IMR-90 (cell line): ENCODE data around the gene PPP1R1A. TPM values are rescaled to one million over a fixed set of nuclear protein-coding genes. Genes with fewer than 3 reads are reported as not detected.

Experiments
- ATAC-seq: fragments of 200-7000 bp; cut with Tn5 transposase; 2 replicates; pipeline ENCODE4 v1.9.1; 2020; ENCODE audit warnings: low read depth, mild to moderate bottlenecking, moderate library complexity
- BruUV-seq: library from RNA; stranded (reverse); fragments of 400-500 nt; replicated peaks from 2 replicates; lab custom pipeline; 2021; lab: Mats Ljungman, UMichigan
- CTCF ChIA-PET: fragments of 300-600 bp; formaldehyde crosslinking; extraction: SDS; loops from one replicate; lab custom pipeline; 2021; ENCODE audit warnings: antibody characterized with exemption; lab: Yijun Ruan, JAX
- POLR2A ChIA-PET: fragments of 300-600 bp; sonication (Branson Sonifier 250); formaldehyde crosslinking; loops from one replicate; lab custom pipeline; 2022; ENCODE audit warnings: antibody characterized with exemption; ENCODE audit not compliant: unreplicated experiment; lab: Charles Lee
- DNase-seq: peaks from one replicate; pipeline ENCODE4 v3.0.0; 2013
- H2AFZ ChIP-seq: replicated peaks from 2 replicates; pipeline ENCODE3; 2013; ENCODE audit warnings: low read length, mild to moderate bottlenecking; ENCODE audit not compliant: poor library complexity
- H2AK5ac ChIP-seq: 2 replicates; pipeline ENCODE4 v1.6.1; 2013; ENCODE audit warnings: low read depth, low read length, inconsistent platforms
- H2AK9ac ChIP-seq: replicated peaks from 2 replicates; pipeline ENCODE3; 2013; ENCODE audit warnings: mild to moderate bottlenecking, low read depth, low read length, moderate library complexity; ENCODE audit not compliant: poor library complexity
- H2BK120ac ChIP-seq: 2 replicates; pipeline ENCODE4 v1.6.1; 2013; ENCODE audit warnings: low read depth, low read length, inconsistent platforms
- H2BK15ac ChIP-seq: 3 replicates; pipeline ENCODE4 v1.6.1; 2013; ENCODE audit warnings: low read depth, low read length, inconsistent platforms
- H2BK20ac ChIP-seq: 2 replicates; pipeline ENCODE4 v1.6.1; 2013; ENCODE audit warnings: low read depth, mild to moderate bottlenecking, inconsistent platforms, low read length, moderate library complexity
- H2BK5ac ChIP-seq: 2 replicates; pipeline ENCODE4 v1.6.1; 2013; ENCODE audit warnings: mild to moderate bottlenecking, low read depth, low read length, inconsistent platforms; ENCODE audit not compliant: poor library complexity, severe bottlenecking
- H3K14ac ChIP-seq: replicated peaks from 2 replicates; pipeline ENCODE4 v1.6.1; 2013; ENCODE audit warnings: low read depth, low read length, inconsistent platforms
- H3K18ac ChIP-seq: 2 replicates; pipeline ENCODE4 v1.6.1; 2013; ENCODE audit warnings: low read depth, low read length, control low read depth
- H3K23ac ChIP-seq: 2 replicates; pipeline ENCODE4 v1.6.1; 2013; ENCODE audit warnings: low read depth, low read length, inconsistent platforms
- H3K27ac ChIP-seq: 2 replicates; pipeline ENCODE4 v1.5.1; 2013; ENCODE audit warnings: mild to moderate bottlenecking, control low read depth, low read length; ENCODE audit not compliant: insufficient read depth
- H3K27me3 ChIP-seq: 2 replicates; pipeline ENCODE4 v1.6.1; 2013; ENCODE audit warnings: low read length; ENCODE audit not compliant: control insufficient read depth, insufficient read depth
- H3K36me3 ChIP-seq: 2 replicates; pipeline ENCODE4 v1.6.1; 2013; ENCODE audit warnings: low read length, mixed read lengths; ENCODE audit not compliant: control insufficient read depth, insufficient read depth
- H3K4ac ChIP-seq: 2 replicates; pipeline ENCODE4 v1.6.1; 2013; ENCODE audit warnings: low read depth, low read length, inconsistent platforms
- H3K4me1 ChIP-seq: 2 replicates; pipeline ENCODE4 v1.6.1; 2013; ENCODE audit warnings: low read length, mixed read lengths; ENCODE audit not compliant: control insufficient read depth, insufficient read depth
- H3K4me2 ChIP-seq: 2 replicates; pipeline ENCODE4 v1.6.1; 2013; ENCODE audit warnings: low read depth, mild to moderate bottlenecking, control low read depth, low read length, moderate library complexity
- H3K4me3 ChIP-seq: 2 replicates; pipeline ENCODE4 v1.5.1; 2013; ENCODE audit warnings: low read depth, mild to moderate bottlenecking, control low read depth, low read length, moderate library complexity; ENCODE audit not compliant: insufficient read depth
- H3K56ac ChIP-seq: 2 replicates; pipeline ENCODE4 v1.6.1; 2013; ENCODE audit warnings: low read length, inconsistent platforms; ENCODE audit not compliant: insufficient read depth; ENCODE audit errors: extremely low read depth
- H3K79me1 ChIP-seq, 2 experiments: 2 replicates each; pipeline ENCODE4 v1.6.1; 2013; ENCODE audit warnings: low read length in 2 of 2, inconsistent platforms in 1 of 2, low read depth in 1 of 2
- H3K9ac ChIP-seq: 2 replicates; pipeline ENCODE4 v1.6.1; 2013; ENCODE audit warnings: low read depth, low read length, control low read depth
- H3K9me1 ChIP-seq: 2 replicates; pipeline ENCODE4 v1.6.1; 2013; ENCODE audit warnings: low read length, inconsistent platforms; ENCODE audit not compliant: insufficient read depth
- H3K9me3 ChIP-seq: 2 replicates; pipeline ENCODE4 v1.6.1; 2013; ENCODE audit warnings: low read length; ENCODE audit not compliant: control insufficient read depth, insufficient read depth
- H4K20me1 ChIP-seq: 2 replicates; pipeline ENCODE4 v1.6.1; 2013; ENCODE audit warnings: low read length, inconsistent platforms; ENCODE audit not compliant: insufficient read depth
- H4K5ac ChIP-seq: 2 replicates; pipeline ENCODE4 v1.6.1; 2013; ENCODE audit warnings: mild to moderate bottlenecking, low read depth, low read length, control low read depth
- H4K8ac ChIP-seq, 2 experiments: 2 replicates each; pipeline ENCODE4 v1.6.1; 2013; ENCODE audit warnings: low read depth in 2 of 2, low read length in 2 of 2, control low read depth in 1 of 2, inconsistent platforms in 1 of 2
- H4K91ac ChIP-seq: 2 replicates; pipeline ENCODE4 v1.6.1; 2013; ENCODE audit warnings: low read depth, low read length, inconsistent platforms; ENCODE audit not compliant: insufficient read depth
- CHD1 ChIP-seq: IDR thresholded peaks from 2 replicates; pipeline ENCODE4 v1.6.1; 2012; ENCODE audit warnings: low read depth, low read length, improper control_type of control experiment
- ELK1 ChIP-seq: fragments of 150-350 bp; IDR thresholded peaks from 2 replicates; pipeline ENCODE4 v1.6.1; 2016; ENCODE audit warnings: low read depth, mild to moderate bottlenecking, low read length, moderate library complexity, borderline replicate concordance
- MAZ ChIP-seq: IDR thresholded peaks from 2 replicates; pipeline ENCODE4 v1.6.1; 2012; ENCODE audit warnings: low read depth, mild to moderate bottlenecking, low read length, improper control_type of control experiment, moderate library complexity, borderline replicate concordance
- RAD21 ChIP-seq: IDR thresholded peaks from 2 replicates; pipeline ENCODE4 v1.6.1; 2012; ENCODE audit warnings: low read length, improper control_type of control experiment
- RCOR1 ChIP-seq: IDR thresholded peaks from 2 replicates; pipeline ENCODE4 v1.6.1; 2012; ENCODE audit warnings: mild to moderate bottlenecking, low read length, improper control_type of control experiment; ENCODE audit not compliant: insufficient replicate concordance
- USF2 ChIP-seq: fragments of 150-350 bp; IDR thresholded peaks from 2 replicates; pipeline ENCODE4 v1.6.1; 2017; ENCODE audit warnings: mild to moderate bottlenecking, antibody characterized with exemption, low read length, low read depth
- WGBS, 2 experiments: methylation state at CpG; one replicate each; pipeline versions ENCODE4 v1.1.5 to v1.1.7; 2013; ENCODE audit warnings: missing lambda C conversion rate in 2 of 2; ENCODE audit not compliant: insufficient read length in 1 of 2; ENCODE audit errors: extremely low coverage in 2 of 2; 5-methylcytosine and 5-hydroxymethylcytosine counted together
- dilution Hi-C: fragments of 300-500 bp; cut with HindIII; formaldehyde crosslinking; loops from one replicate; pipeline ENCODE4 v1.14.3; 2018; ENCODE audit warnings: low sequenced_read_pairs; ENCODE audit not compliant: unreplicated experiment
- in situ Hi-C: fragments of 300-500 bp; cut with MboI; formaldehyde crosslinking; loops from 3 replicates; pipeline ENCODE4 v1.14.3; 2019; ENCODE audit warnings: low sequenced_read_pairs, inconsistent platforms, mixed read lengths
- intact Hi-C: fragments of 100-400 bp; cut with micrococcal nuclease; formaldehyde crosslinking; loops from 2 replicates; pipeline ENCODE4 v1.10.0; 2022
- polyA plus RNA-seq, 3 experiments: library from polyadenylated mRNA; depleted of rRNA; stranded (reverse); fragments of >200 nt; gene quantifications; 2 replicates each; pipeline ENCODE4 v1.2.3, GENCODE V29; 2012; ENCODE audit warnings: low replicate concordance in 1 of 3
- total RNA-seq: library from RNA; depleted of rRNA; stranded (reverse); fragments of >200 nt; gene quantifications from 2 replicates; pipeline ENCODE4 v1.2.3, GENCODE V29; 2012

PPP1R1A gene
- total and polyA plus RNA-seq, 2 of the 4 experiments (the other 2 are of a cell fraction), result not detected

GRCh38 chr12:54558759-54559158, 29.7 kb downstream of the PPP1R1A start:
- Histone ChIP-seq H2BK15ac (no peak overlapping the region), H4K8ac (no peak overlapping the region), H3K9me3 (no peaks in the 10 kb centered on the region), H3K9ac (no peak overlapping the region), H2AK5ac (no peak overlapping the region), H2BK20ac (no peak overlapping the region), H2AK9ac (no peak overlapping the region), H2BK5ac (no peak overlapping the region), H3K4me1 (no peaks in the 10 kb centered on the region), H3K4me2 (no peak overlapping the region), H3K36me3 (no peaks in the 10 kb centered on the region), H3K27ac (no peak overlapping the region), H3K14ac (no peak overlapping the region), H3K4ac (no peak overlapping the region), H3K18ac (no peak overlapping the region), H2AFZ (no peak overlapping the region), H3K27me3 (peaks cover 11% of the 10 kb centered on the region), H3K4me3 (no peak overlapping the region), H3K79me1 (no peaks in the 10 kb centered on the region), H3K9me1 (no peaks in the 10 kb centered on the region), H3K23ac (no peak overlapping the region), H4K20me1 (no peaks in the 10 kb centered on the region), H4K91ac (no peak overlapping the region), H3K56ac (no peak overlapping the region), H2BK120ac (no peak overlapping the region), H4K5ac (no peak overlapping the region)
- ChIA-PET CTCF (no interaction called here), POLR2A (no interaction called here)
- DNase-seq (no peak), ATAC-seq (no peak)
- BruUV-seq, result no TSS peak
- TF ChIP-seq RCOR1, result no peak
- TF ChIP-seq RAD21, result no peak
- no peak for TF ChIP-seq MAZ
- no peak for TF ChIP-seq USF2
- no peak for TF ChIP-seq ELK1
- TF ChIP-seq CHD1, result no peak
- dilution Hi-C loops, result no loop called here
- intact Hi-C loops, result no loop called here
- in situ Hi-C loops, result no loop called here
- no CpG with 5 or more reads among the region's 1 CpG for WGBS, 2 experiments
